Thyroid gland (tissue), 4 donors: ENCODE measurements around the gene DIRAS1. TPM values are rescaled to one million over a fixed set of nuclear protein-coding genes. Genes with fewer than 3 reads are reported as not detected.
"Not testable (repeated sequence)": the region's sequence is repeated elsewhere in the genome, so short reads cannot be mapped to it uniquely, and the experiment has no call there.

ENCODE experiments used
- DNase-seq, 2 donors: peaks; one replicate each; pipeline ENCODE4 v3.0.0-alpha.2; 2019
- H3K27ac ChIP-seq, 3 donors: fragments of 200-600 bp; sonication (generic); 1 replicate in 2 of 3; 2 replicates in 1 of 3; pipeline ENCODE4 v1.5.1; 2016 to 2019; ENCODE audit warnings: mild to moderate bottlenecking in 1 of 3, moderate library complexity in 1 of 3
- H3K27me3 ChIP-seq: fragments of 200-600 bp; sonication (generic); one replicate; pipeline ENCODE4 v1.5.1; 2019
- H3K36me3 ChIP-seq, 2 donors: fragments of 200-600 bp; sonication (generic); one replicate each; pipeline ENCODE4 v1.5.1; 2016 to 2019
- H3K4me1 ChIP-seq, 2 donors: fragments of 200-600 bp; sonication (generic); one replicate each; pipeline ENCODE4 v1.5.1; 2017 to 2019
- H3K4me3 ChIP-seq, 3 donors: fragments of 200-600 bp; sonication (generic); replicated peaks in 1 of 3; 1 replicate in 2 of 3; 2 replicates in 1 of 3; pipeline ENCODE4 v1.5.1; 2016; ENCODE audit warnings: mild to moderate bottlenecking in 1 of 3
- H3K9me3 ChIP-seq: fragments of 200-600 bp; sonication (generic); one replicate; pipeline ENCODE4 v1.5.1; 2017
- CTCF ChIP-seq, 6 experiments: fragments of 200-600 bp in 3 of 6; fragments of 450-650 bp in 3 of 6; sonication (generic) in 3 of 6; IDR thresholded peaks; one replicate each; pipeline ENCODE4 v1.5.1; 2016 to 2019; ENCODE audit warnings: antibody characterized with exemption in 6 of 6, mild to moderate bottlenecking in 2 of 6, inconsistent platforms in 1 of 6, moderate library complexity in 1 of 6
- POLR2A ChIP-seq, 2 donors: fragments of 450-650 bp; IDR thresholded peaks; one replicate each; pipeline ENCODE4 v1.6.1; 2017; ENCODE audit warnings: antibody characterized with exemption in 2 of 2, mild to moderate bottlenecking in 2 of 2, moderate library complexity in 1 of 2
- WGBS, 2 donors: methylation state at CpG; one replicate each; pipeline ENCODE4 v1.1.5; 2017; 5-methylcytosine and 5-hydroxymethylcytosine counted together
- intact Hi-C: fragments of 100-400 bp; cut with DNase I; formaldehyde crosslinking; loops from one replicate; pipeline ENCODE4 v1.15.1; 2023
- total RNA-seq, 4 donors: library from RNA; depleted of rRNA; stranded (reverse); fragments of >200 nt; gene quantifications; one replicate each; pipeline ENCODE4 v1.2.3, GENCODE V29; 2016

The DIRAS1 gene
- total RNA-seq, 4 donors from 2014 or later = 0.27 to 0.67 (median 0.40) TPM

- Histone ChIP-seq H3K4me3 (no peak overlapping the region), H3K27me3 (no peaks in the 10 kb centered on the region), H3K9me3 (no peaks in the 10 kb centered on the region), H3K4me1 (no peaks in the 10 kb centered on the region), H3K27ac (no peak overlapping the region), H3K36me3 (no peaks in the 10 kb centered on the region)
- 84% methylated on average over 11 of the region's 11 CpGs for WGBS, 2 donors
- DNase-seq = no peak
- intact Hi-C loops = no loop called here
- no peak for TF ChIP-seq POLR2A (IDR thresholded peaks at IDR 0.05)
- TF ChIP-seq CTCF (IDR thresholded peaks at IDR 0.05) = no peak
Measured at GRCh38 chr19:2675892-2676291, 45.3 kb downstream of the DIRAS1 start.

- Histone ChIP-seq H3K4me1 (no peaks in the 10 kb centered on the region), H3K27me3 (no peaks in the 10 kb centered on the region), H3K4me3 (no peak overlapping the region), H3K27ac (no peak overlapping the region), H3K36me3 (no peaks in the 10 kb centered on the region), H3K9me3 (no peaks in the 10 kb centered on the region)
- WGBS, 2 donors = 66 to 86% methylated on average over 11 to 15 of the region's 16 CpGs
- no peak for DNase-seq
- no peak for TF ChIP-seq CTCF (IDR thresholded peaks at IDR 0.05)
- TF ChIP-seq POLR2A (IDR thresholded peaks at IDR 0.05) = no peak
- intact Hi-C loops = no loop called here
Measured at GRCh38 chr19:2670217-2670616, 51.0 kb downstream of the DIRAS1 start.

- Histone ChIP-seq H3K27me3 (no peaks in the 10 kb centered on the region), H3K27ac (no peak overlapping the region), H3K4me3 (no peak overlapping the region), H3K9me3 (no peaks in the 10 kb centered on the region), H3K4me1 (no peaks in the 10 kb centered on the region), H3K36me3 (no peaks in the 10 kb centered on the region)
- 85 to 90% methylated on average over 15 of the region's 15 CpGs for WGBS, 2 donors
- no peak for DNase-seq
- no peak for TF ChIP-seq CTCF (IDR thresholded peaks at IDR 0.05)
- no peak for TF ChIP-seq POLR2A (IDR thresholded peaks at IDR 0.05)
- intact Hi-C loops = no loop called here
Measured at GRCh38 chr19:2668175-2668763, 52.9 kb downstream of the DIRAS1 start.

- H3K27me3 ChIP-seq, H3K36me3 ChIP-seq, DNase-seq, H3K4me3 ChIP-seq, intact Hi-C loops, H3K27ac ChIP-seq, H3K9me3 ChIP-seq, H3K4me1 ChIP-seq: not testable (repeated sequence)
- 92 to 96% methylated on average over 10 of the region's 10 CpGs for WGBS, 2 donors
Measured at GRCh38 chr19:2667349-2667748, 53.8 kb downstream of the DIRAS1 start.

- intact Hi-C loops = no loop called here
- no peaks in the 10 kb centered on the region for H3K9me3 ChIP-seq
- H3K36me3 ChIP-seq = no peaks in the 10 kb centered on the region
- no peak for DNase-seq
- no peak for TF ChIP-seq POLR2A (IDR thresholded peaks at IDR 0.05)
- no peak for TF ChIP-seq CTCF (IDR thresholded peaks at IDR 0.05)
- 82 to 92% methylated on average over 8 to 9 of the region's 9 CpGs for WGBS, 2 donors
- no peaks in the 10 kb centered on the region for H3K27me3 ChIP-seq
- no peak overlapping the region for H3K4me3 ChIP-seq
- no peak overlapping the region for H3K27ac ChIP-seq
- H3K4me1 ChIP-seq = no peaks in the 10 kb centered on the region
Measured at GRCh38 chr19:2666344-2666994, 54.7 kb downstream of the DIRAS1 start.
